Chondrocyte (in vitro differentiated cells): ENCODE data around the gene VKORC1. TPM values are rescaled to one million over a fixed set of nuclear protein-coding genes. Genes with fewer than 3 reads are reported as not detected.
A peak's percentile ranks its signal among the peaks of the same experiment; 100 is the strongest.

Experiments
- DNase-seq: peaks from one replicate; pipeline ENCODE4 v3.0.0; 2021; ENCODE audit warnings: mixed read lengths, low spot score
- H3K27ac Mint-ChIP-seq: one replicate; pipeline ENCODE4 v1.8.0; 2021; ENCODE audit warnings: mild to moderate bottlenecking, moderate library complexity, mixed read lengths; ENCODE audit not compliant: unreplicated experiment
- H3K27me3 Mint-ChIP-seq: 2 replicates; pipeline ENCODE4 v1.8.0; 2021; ENCODE audit warnings: low read depth, mixed read lengths
- H3K36me3 Mint-ChIP-seq: 2 replicates; pipeline ENCODE4 v1.8.0; 2021; ENCODE audit warnings: low read depth, mixed read lengths
- H3K4me1 Mint-ChIP-seq: 2 replicates; pipeline ENCODE4 v1.8.0; 2021; ENCODE audit warnings: low read depth, mild to moderate bottlenecking, mixed read lengths
- H3K4me3 Mint-ChIP-seq: one replicate; pipeline ENCODE4 v1.8.0; 2021; ENCODE audit warnings: mild to moderate bottlenecking, moderate library complexity, mixed read lengths; ENCODE audit not compliant: unreplicated experiment
- H3K9me3 Mint-ChIP-seq: 2 replicates; pipeline ENCODE4 v1.8.0; 2021; ENCODE audit warnings: low read depth, mixed read lengths
- CTCF ChIP-seq: fragments of 200-600 bp; sonication (generic); IDR thresholded peaks from 2 replicates; pipeline ENCODE4 v1.5.0; 2021; ENCODE audit warnings: antibody characterized with exemption, mild to moderate bottlenecking, moderate library complexity
- total RNA-seq: library from RNA; stranded (reverse); gene quantifications from 3 replicates; pipeline ENCODE4 v1.2.1, GENCODE V29; 2021

VKORC1 gene
- total RNA-seq, 1 donor from 2014 or later, result 199 TPM

- H3K4me3 Mint-ChIP-seq, result no peak overlapping the region
- peaks cover 15% of the 10 kb centered on the region for H3K4me1 Mint-ChIP-seq
- no peak for TF ChIP-seq CTCF
- H3K9me3 Mint-ChIP-seq, result no peaks in the 10 kb centered on the region
- peaks cover 14% of the 10 kb centered on the region for H3K36me3 Mint-ChIP-seq
- DNase-seq, result peak; percentile 94
- no peaks in the 10 kb centered on the region for H3K27me3 Mint-ChIP-seq
- H3K27ac Mint-ChIP-seq, result no peak overlapping the region
Measured at GRCh38 chr16:31080035-31080629, 14.5 kb downstream of the VKORC1 start.

GRCh38 chr16:31079342-31079944 lies 15.2 kb downstream of the VKORC1 start:
- no peak for TF ChIP-seq CTCF
- Mint-ChIP-seq H3K27me3 (no peaks in the 10 kb centered on the region), H3K36me3 (peaks cover 14% of the 10 kb centered on the region), H3K27ac (no peak overlapping the region), H3K9me3 (no peaks in the 10 kb centered on the region), H3K4me1 (peaks cover 22% of the 10 kb centered on the region), H3K4me3 (no peak overlapping the region)
- DNase-seq, result no peak

GRCh38 chr16:31078597-31079341 lies 15.8 kb downstream of the VKORC1 start:
- Mint-ChIP-seq H3K4me3 (no peak overlapping the region), H3K9me3 (no peaks in the 10 kb centered on the region), H3K27ac (no peak overlapping the region), H3K36me3 (peaks cover 14% of the 10 kb centered on the region), H3K4me1 (peaks cover 22% of the 10 kb centered on the region), H3K27me3 (no peaks in the 10 kb centered on the region)
- DNase-seq, result no peak
- no peak for TF ChIP-seq CTCF

- no peaks in the 10 kb centered on the region for H3K9me3 Mint-ChIP-seq
- H3K27me3 Mint-ChIP-seq, result no peaks in the 10 kb centered on the region
- TF ChIP-seq CTCF, result no peak
- H3K36me3 Mint-ChIP-seq, result peaks cover 14% of the 10 kb centered on the region
- no peak for DNase-seq
- H3K27ac Mint-ChIP-seq, result no peak overlapping the region
- peaks cover 22% of the 10 kb centered on the region for H3K4me1 Mint-ChIP-seq
- H3K4me3 Mint-ChIP-seq, result no peak overlapping the region
Measured at GRCh38 chr16:31077592-31078396, 16.8 kb downstream of the VKORC1 start.

- H3K27me3 Mint-ChIP-seq, result no peaks in the 10 kb centered on the region
- H3K4me1 Mint-ChIP-seq, result peaks cover 26% of the 10 kb centered on the region
- H3K36me3 Mint-ChIP-seq, result peaks cover 14% of the 10 kb centered on the region
- no peak for DNase-seq
- H3K27ac Mint-ChIP-seq, result no peak overlapping the region
- TF ChIP-seq CTCF, result no peak
- H3K4me3 Mint-ChIP-seq, result no peak overlapping the region
- no peaks in the 10 kb centered on the region for H3K9me3 Mint-ChIP-seq
Measured at GRCh38 chr16:31077024-31077423, 17.6 kb downstream of the VKORC1 start.
